AG10803 (cell line): ENCODE data around the gene SSTR3.
A peak's percentile ranks its signal among the peaks of the same experiment; 100 is the strongest.

Experiments
- DNase-seq: peaks from one replicate; pipeline ENCODE4 v3.0.0; 2010; ENCODE audit warnings: low read depth
- H3K4me3 ChIP-seq: 2 replicates; pipeline ENCODE4 v1.5.1; 2011; ENCODE audit warnings: mild to moderate bottlenecking, low read length, control low read depth
- TF ChIP-seq, protein P1 (sequence below): conservative IDR thresholded peaks from 2 replicates; pipeline ENCODE4 v1.5.1; 2011; ENCODE audit warnings: mild to moderate bottlenecking, low read length, control low read depth, inconsistent platforms

SSTR3 gene

DNA sequence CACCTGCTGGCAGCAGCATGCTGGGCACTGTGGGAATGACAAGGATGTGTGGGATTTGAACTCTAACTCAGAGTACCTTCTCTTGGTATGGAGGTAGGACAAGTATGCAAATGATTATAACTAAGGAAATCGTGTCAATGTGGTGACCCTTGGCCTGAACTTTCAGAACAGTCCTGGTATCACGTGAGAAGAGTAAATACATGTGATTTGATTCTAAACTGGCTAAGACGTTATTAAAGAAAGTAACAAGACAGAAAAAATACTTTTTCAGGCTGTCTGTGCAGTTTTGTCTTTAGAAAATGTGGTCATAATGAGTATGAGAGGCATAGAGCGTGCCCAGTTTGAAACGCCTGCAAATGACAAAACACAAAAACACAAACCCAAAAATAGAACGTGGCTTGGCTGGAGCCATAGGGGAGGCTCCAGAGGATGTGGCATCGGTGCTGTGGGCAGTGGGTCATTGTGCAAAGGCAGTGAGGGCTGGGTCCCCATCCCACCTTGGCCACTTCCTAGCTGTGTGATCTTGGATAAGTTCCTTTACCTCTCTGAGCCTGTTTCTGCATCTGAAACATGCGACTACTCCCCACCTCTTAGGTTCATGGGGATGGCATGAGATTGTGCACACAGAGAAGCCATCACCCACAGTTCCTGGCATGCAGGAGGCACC, 44.2 kb downstream of the SSTR3 start:
- H3K4me3 ChIP-seq = no peak overlapping the region
- TF ChIP-seq, protein P1, sequence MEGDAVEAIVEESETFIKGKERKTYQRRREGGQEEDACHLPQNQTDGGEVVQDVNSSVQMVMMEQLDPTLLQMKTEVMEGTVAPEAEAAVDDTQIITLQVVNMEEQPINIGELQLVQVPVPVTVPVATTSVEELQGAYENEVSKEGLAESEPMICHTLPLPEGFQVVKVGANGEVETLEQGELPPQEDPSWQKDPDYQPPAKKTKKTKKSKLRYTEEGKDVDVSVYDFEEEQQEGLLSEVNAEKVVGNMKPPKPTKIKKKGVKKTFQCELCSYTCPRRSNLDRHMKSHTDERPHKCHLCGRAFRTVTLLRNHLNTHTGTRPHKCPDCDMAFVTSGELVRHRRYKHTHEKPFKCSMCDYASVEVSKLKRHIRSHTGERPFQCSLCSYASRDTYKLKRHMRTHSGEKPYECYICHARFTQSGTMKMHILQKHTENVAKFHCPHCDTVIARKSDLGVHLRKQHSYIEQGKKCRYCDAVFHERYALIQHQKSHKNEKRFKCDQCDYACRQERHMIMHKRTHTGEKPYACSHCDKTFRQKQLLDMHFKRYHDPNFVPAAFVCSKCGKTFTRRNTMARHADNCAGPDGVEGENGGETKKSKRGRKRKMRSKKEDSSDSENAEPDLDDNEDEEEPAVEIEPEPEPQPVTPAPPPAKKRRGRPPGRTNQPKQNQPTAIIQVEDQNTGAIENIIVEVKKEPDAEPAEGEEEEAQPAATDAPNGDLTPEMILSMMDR = no peak
- no peak for DNase-seq

DNA sequence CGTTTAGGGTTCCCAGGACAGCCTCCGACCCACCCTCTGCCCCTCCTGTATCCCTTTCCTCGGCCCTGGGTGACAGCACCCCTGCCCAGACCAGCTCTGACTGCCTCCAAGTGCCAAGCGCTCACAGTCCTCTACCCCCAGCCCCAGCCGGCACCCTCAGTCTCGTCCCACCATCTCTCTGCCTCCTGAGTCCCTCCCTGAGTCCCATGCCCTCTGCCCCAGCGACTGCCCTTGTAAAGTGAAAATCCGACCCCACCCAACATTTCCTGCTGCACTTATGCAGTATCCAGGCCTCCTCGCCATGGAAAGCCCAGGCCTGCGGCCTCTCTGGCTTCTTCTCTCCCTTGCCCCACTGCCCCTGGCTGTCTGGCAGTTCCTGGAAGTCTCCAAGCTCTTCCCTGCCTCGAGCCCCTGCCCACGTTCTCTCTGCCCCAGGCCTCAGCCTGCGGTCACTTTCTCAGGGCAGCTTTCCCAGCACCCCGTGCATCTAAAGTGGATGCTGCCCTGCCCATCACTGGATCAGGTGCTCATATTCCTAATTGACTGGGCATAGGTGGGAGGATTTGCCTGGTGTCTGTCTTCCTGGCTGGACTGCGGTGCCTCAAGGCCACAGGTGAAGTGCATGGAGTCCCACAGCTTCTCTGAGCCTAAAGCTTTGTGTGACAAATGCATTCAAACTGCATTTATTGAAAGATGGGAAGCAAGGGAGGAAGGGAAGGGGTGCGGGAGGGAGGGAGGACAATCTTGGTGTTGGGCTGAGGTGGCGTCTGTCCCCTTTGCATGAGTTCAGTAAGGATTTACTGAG, 44.9 kb downstream of the SSTR3 start:
- DNase-seq = no peak
- H3K4me3 ChIP-seq = no peak overlapping the region
- TF ChIP-seq, protein P1 = no peak

DNA sequence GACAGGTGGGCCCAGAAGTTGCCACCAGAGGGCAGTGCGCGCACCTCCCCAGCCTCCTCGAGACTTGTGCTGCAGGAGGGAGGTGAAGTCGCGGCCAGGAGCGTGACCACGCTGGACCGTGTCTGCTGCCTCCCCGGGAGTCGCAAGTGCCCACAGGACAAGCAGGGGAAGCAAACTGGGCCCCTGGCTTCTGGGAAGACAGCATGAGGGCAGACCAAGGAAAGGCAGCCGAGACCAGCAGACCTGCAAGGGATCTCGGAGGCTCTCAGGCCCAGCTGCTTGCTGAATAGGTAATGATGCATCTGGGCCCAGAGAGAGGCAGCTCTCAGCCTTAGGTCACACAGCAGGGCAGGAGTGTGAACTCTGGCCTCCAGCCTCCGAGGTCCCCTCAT, 45.6 kb downstream of the SSTR3 start:
- no peak overlapping the region for H3K4me3 ChIP-seq
- TF ChIP-seq, protein P1 = peak; percentile 88
- DNase-seq = peak; percentile 70

DNA sequence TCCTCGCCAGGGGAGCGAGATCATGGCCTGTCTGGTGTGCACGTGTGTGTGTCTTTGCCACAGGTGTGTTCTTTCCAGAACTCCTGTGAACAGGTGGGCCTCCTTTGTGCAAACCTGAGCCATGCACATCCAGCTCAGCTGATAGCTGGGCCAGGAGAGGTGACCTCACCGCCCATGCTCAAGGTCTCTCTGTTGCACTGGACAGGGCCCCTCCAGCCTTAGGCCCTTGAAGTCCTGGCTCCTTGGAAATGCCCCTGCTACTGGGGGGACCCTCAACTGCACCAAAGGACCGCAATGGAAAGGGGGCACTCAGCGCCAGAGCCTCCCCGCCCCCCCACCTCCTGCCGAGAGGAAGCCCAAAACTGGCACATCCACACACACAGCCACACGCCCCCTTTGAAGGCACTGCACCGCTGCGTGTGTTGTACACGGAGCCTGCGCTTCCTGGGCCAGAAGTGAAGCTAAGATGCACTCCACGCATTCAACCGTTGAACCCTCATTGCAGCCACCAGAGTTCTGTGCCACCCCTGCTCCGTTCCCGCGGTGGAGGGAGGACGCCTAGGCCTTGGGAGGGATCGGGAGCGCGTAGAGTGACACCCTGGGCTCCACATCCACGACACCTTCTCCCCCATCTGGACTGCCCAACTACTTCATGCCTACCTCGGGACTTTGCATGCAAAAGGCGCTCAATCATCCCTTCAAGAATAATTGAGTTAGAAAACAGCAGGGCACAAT, 46.2 kb downstream of the SSTR3 start:
- TF ChIP-seq, protein P1 = no peak
- no peak overlapping the region for H3K4me3 ChIP-seq
- DNase-seq = no peak

DNA sequence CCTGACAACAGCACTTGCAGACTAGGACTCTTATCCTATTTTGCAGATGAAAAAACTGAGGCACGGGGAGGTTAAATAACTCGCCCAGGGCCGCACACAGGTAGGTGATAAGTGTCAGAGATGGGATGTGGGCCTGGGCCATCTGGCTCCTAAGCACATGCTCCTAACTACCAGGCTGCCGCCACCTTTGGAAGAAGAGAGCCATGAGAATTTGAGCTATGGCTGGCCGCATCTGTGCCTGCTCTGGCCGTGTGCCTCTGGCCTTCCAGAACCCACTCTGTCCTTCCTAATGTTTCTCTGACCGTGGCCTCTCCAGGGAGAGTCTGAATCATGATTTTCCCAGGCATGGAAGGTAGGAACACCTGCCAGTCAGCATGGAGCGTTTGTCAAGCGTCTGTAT, 47.2 kb downstream of the SSTR3 start:
- no peak for DNase-seq
- TF ChIP-seq, protein P1 = no peak
- no peak overlapping the region for H3K4me3 ChIP-seq

DNA sequence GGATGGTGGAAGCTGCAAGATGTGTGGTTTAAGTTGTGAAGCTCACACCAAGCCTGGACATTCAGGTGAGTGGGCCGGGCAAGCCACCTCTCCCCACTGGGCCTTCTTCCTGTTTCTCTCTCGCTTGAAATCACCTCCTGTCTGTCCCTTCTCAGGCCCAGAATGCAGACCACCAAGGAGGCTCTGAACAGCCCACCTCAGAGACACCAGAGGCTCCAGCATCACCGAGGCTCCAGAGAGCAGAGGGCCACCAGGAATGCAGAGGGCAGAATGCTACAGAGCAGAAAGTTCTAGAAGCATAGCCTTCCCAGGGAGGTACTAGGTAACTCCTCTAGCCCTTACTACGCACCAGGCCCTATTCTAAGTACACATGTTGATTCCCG, 47.8 kb downstream of the SSTR3 start:
- no peak overlapping the region for H3K4me3 ChIP-seq
- TF ChIP-seq, protein P1 = no peak
- DNase-seq = no peak
